Nephron progenitor cell (in vitro differentiated cells): ENCODE measurements around the gene NISCH.
"Not testable (repeated sequence)": the region's sequence is repeated elsewhere in the genome, so short reads cannot be mapped to it uniquely, and the experiment has no call there.

Experiments
- DNase-seq: peaks from one replicate; pipeline ENCODE4 v3.0.0; 2021
- H3K27ac Mint-ChIP-seq: 2 replicates; pipeline ENCODE4 v1.8.0; 2021; ENCODE audit warnings: mild to moderate bottlenecking, moderate library complexity, mixed read lengths
- H3K27me3 Mint-ChIP-seq: 2 replicates; pipeline ENCODE4 v1.8.0; 2021; ENCODE audit warnings: mild to moderate bottlenecking, low read depth, mixed read lengths; ENCODE audit not compliant: poor library complexity
- H3K36me3 Mint-ChIP-seq: 2 replicates; pipeline ENCODE4 v1.8.0; 2021; ENCODE audit warnings: low read depth, mixed read lengths
- H3K4me1 Mint-ChIP-seq: 2 replicates; pipeline ENCODE4 v1.8.0; 2021; ENCODE audit warnings: mixed read lengths
- H3K4me3 Mint-ChIP-seq: 2 replicates; pipeline ENCODE4 v1.8.0; 2021; ENCODE audit warnings: mild to moderate bottlenecking, moderate library complexity, mixed read lengths
- H3K9me3 Mint-ChIP-seq: 2 replicates; pipeline ENCODE4 v1.8.0; 2021; ENCODE audit warnings: mild to moderate bottlenecking, moderate library complexity, mixed read lengths
- TF ChIP-seq, protein P1 (sequence below): fragments of 200-600 bp; sonication (generic); IDR thresholded peaks from 2 replicates; pipeline ENCODE4 v1.5.0; 2021; ENCODE audit warnings: antibody characterized with exemption

Gene NISCH

DNA sequence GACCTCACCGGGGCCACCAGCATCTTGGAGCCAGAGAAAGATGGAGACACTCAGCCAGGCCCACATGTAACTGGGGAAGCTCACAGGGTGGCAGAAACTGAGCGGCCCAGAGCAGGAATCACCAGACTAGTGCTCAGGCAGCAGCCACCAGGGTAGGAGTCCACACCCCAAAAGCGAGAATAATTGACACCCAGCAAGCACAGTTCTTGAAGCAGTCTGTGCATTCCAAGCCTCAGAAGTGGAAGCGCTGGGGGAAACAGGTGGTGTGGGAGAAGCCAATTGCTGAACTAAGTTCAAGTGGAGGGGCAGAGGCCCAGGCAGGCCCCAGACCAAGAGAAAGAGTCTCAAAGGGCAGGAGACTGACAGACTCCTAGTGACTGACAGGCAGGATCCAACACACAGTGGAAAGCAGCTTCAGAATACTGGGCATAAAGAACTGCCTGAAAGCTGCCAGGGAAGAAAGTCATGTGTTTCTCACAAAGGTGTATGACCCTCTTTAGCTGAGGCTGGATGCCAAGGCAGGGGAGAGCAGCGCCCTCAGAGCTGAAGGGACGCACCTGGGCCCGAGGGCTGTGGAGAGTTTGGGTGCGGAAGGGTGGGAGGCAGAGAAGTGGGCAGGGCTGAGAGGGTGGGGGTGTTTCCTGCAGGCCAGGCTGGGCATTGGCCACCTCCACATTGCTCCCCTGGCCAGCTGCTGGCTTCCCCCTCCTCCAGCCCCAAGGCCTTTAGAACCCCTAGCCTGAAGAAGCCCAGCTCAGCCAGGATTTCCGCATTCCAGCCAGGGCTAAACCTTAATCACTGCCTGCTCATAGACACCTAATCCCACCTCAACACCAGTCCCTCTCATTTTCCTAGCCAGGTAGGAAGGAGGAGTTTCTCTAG lies 70.5 kb downstream of the NISCH start:
- TF ChIP-seq, protein P1, sequence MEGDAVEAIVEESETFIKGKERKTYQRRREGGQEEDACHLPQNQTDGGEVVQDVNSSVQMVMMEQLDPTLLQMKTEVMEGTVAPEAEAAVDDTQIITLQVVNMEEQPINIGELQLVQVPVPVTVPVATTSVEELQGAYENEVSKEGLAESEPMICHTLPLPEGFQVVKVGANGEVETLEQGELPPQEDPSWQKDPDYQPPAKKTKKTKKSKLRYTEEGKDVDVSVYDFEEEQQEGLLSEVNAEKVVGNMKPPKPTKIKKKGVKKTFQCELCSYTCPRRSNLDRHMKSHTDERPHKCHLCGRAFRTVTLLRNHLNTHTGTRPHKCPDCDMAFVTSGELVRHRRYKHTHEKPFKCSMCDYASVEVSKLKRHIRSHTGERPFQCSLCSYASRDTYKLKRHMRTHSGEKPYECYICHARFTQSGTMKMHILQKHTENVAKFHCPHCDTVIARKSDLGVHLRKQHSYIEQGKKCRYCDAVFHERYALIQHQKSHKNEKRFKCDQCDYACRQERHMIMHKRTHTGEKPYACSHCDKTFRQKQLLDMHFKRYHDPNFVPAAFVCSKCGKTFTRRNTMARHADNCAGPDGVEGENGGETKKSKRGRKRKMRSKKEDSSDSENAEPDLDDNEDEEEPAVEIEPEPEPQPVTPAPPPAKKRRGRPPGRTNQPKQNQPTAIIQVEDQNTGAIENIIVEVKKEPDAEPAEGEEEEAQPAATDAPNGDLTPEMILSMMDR: no peak
- peaks cover 39% of the 10 kb centered on the region for H3K4me1 Mint-ChIP-seq
- DNase-seq: no peak
- peak overlapping the region; percentile 57 for H3K27ac Mint-ChIP-seq
- no peaks in the 10 kb centered on the region for H3K9me3 Mint-ChIP-seq
- H3K4me3 Mint-ChIP-seq: no peak overlapping the region
- peaks cover 36% of the 10 kb centered on the region for H3K36me3 Mint-ChIP-seq
- H3K27me3 Mint-ChIP-seq: no peaks in the 10 kb centered on the region

GRCh38 chr3:52526671-52527038 lies 71.3 kb downstream of the NISCH start:
- not testable (repeated sequence) for H3K27me3 Mint-ChIP-seq, DNase-seq, H3K9me3 Mint-ChIP-seq, H3K4me3 Mint-ChIP-seq
- peaks cover 36% of the 10 kb centered on the region for H3K36me3 Mint-ChIP-seq
- H3K27ac Mint-ChIP-seq: peak overlapping the region; percentile 36
- peaks cover 40% of the 10 kb centered on the region for H3K4me1 Mint-ChIP-seq

- peaks cover 36% of the 10 kb centered on the region for H3K36me3 Mint-ChIP-seq
- peak overlapping the region; percentile 45 for H3K27ac Mint-ChIP-seq
- TF ChIP-seq, protein P1: no peak
- H3K9me3 Mint-ChIP-seq: no peaks in the 10 kb centered on the region
- no peaks in the 10 kb centered on the region for H3K27me3 Mint-ChIP-seq
- peaks cover 45% of the 10 kb centered on the region for H3K4me1 Mint-ChIP-seq
- DNase-seq: no peak
- no peak overlapping the region for H3K4me3 Mint-ChIP-seq
Measured at GRCh38 chr3:52527039-52527731, 71.8 kb downstream of the NISCH start.

- H3K9me3 Mint-ChIP-seq: no peaks in the 10 kb centered on the region
- TF ChIP-seq, protein P1: no peak
- H3K36me3 Mint-ChIP-seq: peaks cover 36% of the 10 kb centered on the region
- DNase-seq: no peak
- H3K4me1 Mint-ChIP-seq: peaks cover 51% of the 10 kb centered on the region
- no peak overlapping the region for H3K4me3 Mint-ChIP-seq
- no peaks in the 10 kb centered on the region for H3K27me3 Mint-ChIP-seq
- peak overlapping the region; percentile 45 for H3K27ac Mint-ChIP-seq
Measured at GRCh38 chr3:52527732-52528585, 72.6 kb downstream of the NISCH start.

- TF ChIP-seq, protein P1: no peak
- peaks cover 36% of the 10 kb centered on the region for H3K36me3 Mint-ChIP-seq
- no peaks in the 10 kb centered on the region for H3K27me3 Mint-ChIP-seq
- DNase-seq: no peak
- H3K9me3 Mint-ChIP-seq: no peaks in the 10 kb centered on the region
- H3K4me3 Mint-ChIP-seq: no peak overlapping the region
- peak overlapping the region; percentile 69 for H3K27ac Mint-ChIP-seq
- peaks cover 51% of the 10 kb centered on the region for H3K4me1 Mint-ChIP-seq
Measured at GRCh38 chr3:52528586-52529375, 73.4 kb downstream of the NISCH start.
